Measurements from ENCODE around the gene TACR2. TPM values are rescaled to one million over a fixed set of nuclear protein-coding genes. Genes with fewer than 3 reads are reported as not detected.

The TACR2 gene
- total RNA-seq, 2 donors from 2014 or later = not detected

- no peak overlapping the region for H3K27ac Mint-ChIP-seq
- Histone ChIP-seq H3K9me3 (ENCODE audit: control insufficient read depth, low read length) (no peaks in the 10 kb centered on the region), H3K4me1 (ENCODE audit: control insufficient read depth, insufficient read depth, low read length) (no peaks in the 10 kb centered on the region), H3K4me3 (ENCODE audit: low read length) (no peak overlapping the region), H3K27me3 (ENCODE audit: control insufficient read depth, insufficient read depth, low read length, poor library complexity, severe bottlenecking) (no peaks in the 10 kb centered on the region), H3K36me3 (ENCODE audit: control insufficient read depth, insufficient read depth, low read length) (no peaks in the 10 kb centered on the region), H3K9ac (ENCODE audit: extremely low read depth, low read length, poor library complexity, severe bottlenecking) (no peak overlapping the region), H3K27ac (ENCODE audit: low read depth, low read length) (no peak overlapping the region)
- H3K27me3 Mint-ChIP-seq (ENCODE audit: insufficient read depth) = peaks cover 31% of the 10 kb centered on the region
- no peaks in the 10 kb centered on the region for H3K9me3 Mint-ChIP-seq
- H3K4me3 Mint-ChIP-seq = no peak overlapping the region
- H3K4me1 Mint-ChIP-seq = peaks cover 6% of the 10 kb centered on the region
- H3K36me3 Mint-ChIP-seq (ENCODE audit: low read depth) = no peaks in the 10 kb centered on the region
- 94 to 99% methylated on average over 11 to 14 of the region's 14 CpGs for WGBS, 2 experiments (ENCODE audit: insufficient coverage in 1 of 2, insufficient read length in 1 of 2)
- TF ChIP-seq CTCF (conservative IDR thresholded peaks at IDR 0.05) = no peak
- DNase-seq = no peak
Observed at GRCh38 chr10:69435966-69436520, 19.3 kb upstream of the TACR2 start.

GRCh38 chr10:69434926-69435325, 18.2 kb upstream of the TACR2 start:
- H3K9ac ChIP-seq (ENCODE audit: extremely low read depth, low read length, poor library complexity, severe bottlenecking) = no peak overlapping the region
- Mint-ChIP-seq H3K27ac (no peak overlapping the region), H3K9me3 (no peaks in the 10 kb centered on the region), H3K36me3 (ENCODE audit: low read depth) (no peaks in the 10 kb centered on the region), H3K4me1 (peaks cover 4% of the 10 kb centered on the region), H3K27me3 (ENCODE audit: insufficient read depth) (peaks cover 28% of the 10 kb centered on the region), H3K4me3 (no peak overlapping the region)
- no peak overlapping the region for H3K4me3 ChIP-seq (ENCODE audit: low read length)
- H3K27me3 ChIP-seq (ENCODE audit: control insufficient read depth, insufficient read depth, low read length, poor library complexity, severe bottlenecking) = no peaks in the 10 kb centered on the region
- WGBS, 2 experiments (ENCODE audit: insufficient coverage in 1 of 2, insufficient read length in 1 of 2) = 92 to 94% methylated on average over 7 to 11 of the region's 11 CpGs
- no peaks in the 10 kb centered on the region for H3K36me3 ChIP-seq (ENCODE audit: control insufficient read depth, insufficient read depth, low read length)
- TF ChIP-seq CTCF (conservative IDR thresholded peaks at IDR 0.05) = no peak
- H3K27ac ChIP-seq (ENCODE audit: low read depth, low read length) = no peak overlapping the region
- H3K9me3 ChIP-seq (ENCODE audit: control insufficient read depth, low read length) = no peaks in the 10 kb centered on the region
- no peaks in the 10 kb centered on the region for H3K4me1 ChIP-seq (ENCODE audit: control insufficient read depth, insufficient read depth, low read length)
- no peak for DNase-seq

- no peak overlapping the region for H3K27ac Mint-ChIP-seq
- H3K4me3 Mint-ChIP-seq = no peak overlapping the region
- TF ChIP-seq CTCF (conservative IDR thresholded peaks at IDR 0.05) = no peak
- H3K9me3 Mint-ChIP-seq = no peaks in the 10 kb centered on the region
- no peaks in the 10 kb centered on the region for H3K36me3 Mint-ChIP-seq (ENCODE audit: low read depth)
- Histone ChIP-seq H3K4me3 (ENCODE audit: low read length) (no peak overlapping the region), H3K27ac (ENCODE audit: low read depth, low read length) (no peak overlapping the region), H3K36me3 (ENCODE audit: control insufficient read depth, insufficient read depth, low read length) (no peaks in the 10 kb centered on the region), H3K9ac (ENCODE audit: extremely low read depth, low read length, poor library complexity, severe bottlenecking) (no peak overlapping the region), H3K27me3 (ENCODE audit: control insufficient read depth, insufficient read depth, low read length, poor library complexity, severe bottlenecking) (no peaks in the 10 kb centered on the region), H3K4me1 (ENCODE audit: control insufficient read depth, insufficient read depth, low read length) (no peaks in the 10 kb centered on the region), H3K9me3 (ENCODE audit: control insufficient read depth, low read length) (no peaks in the 10 kb centered on the region)
- WGBS, 2 experiments (ENCODE audit: insufficient coverage in 1 of 2, insufficient read length in 1 of 2) = 57 to 88% methylated on average over 1 to 2 of the region's 2 CpGs
- no peaks in the 10 kb centered on the region for H3K4me1 Mint-ChIP-seq
- H3K27me3 Mint-ChIP-seq (ENCODE audit: insufficient read depth) = peaks cover 25% of the 10 kb centered on the region
- DNase-seq = no peak
Observed at GRCh38 chr10:69434169-69434568, 17.5 kb upstream of the TACR2 start.
